ENCODE measurements around the gene PCNX3. TPM values are rescaled to one million over a fixed set of nuclear protein-coding genes. Genes with fewer than 3 reads are reported as not detected.
A peak's percentile ranks its signal among the peaks of the same experiment; 100 is the strongest.

PCNX3 gene
- total and polyA plus RNA-seq, 2 donors (not counting 1 experiment from before 2014, with no cell fraction given), result 8.0 to 14.7 TPM

DNA sequence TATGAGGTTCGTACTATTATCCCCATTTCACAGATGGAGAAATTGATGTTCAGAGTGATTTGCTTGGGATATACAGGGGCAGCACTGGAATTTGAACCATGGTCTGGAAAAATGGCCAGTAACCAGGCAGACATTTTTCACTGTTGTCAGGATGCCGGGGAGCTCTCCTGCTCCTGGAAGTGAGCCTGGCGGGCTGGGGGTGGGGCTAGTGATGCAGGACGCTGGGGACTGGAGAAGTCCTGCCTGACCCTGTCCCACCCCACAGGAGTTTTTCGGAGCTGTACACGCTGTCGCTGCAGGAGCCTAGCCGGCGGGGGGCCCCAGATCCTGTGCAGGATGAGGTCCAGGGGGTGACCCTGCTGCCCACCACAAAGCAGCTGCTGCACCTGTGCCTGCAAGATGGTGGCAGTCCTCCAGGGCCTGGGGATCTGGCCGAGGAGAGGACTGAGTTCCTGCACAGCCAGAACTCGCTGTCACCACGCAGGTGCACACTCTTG, 33.5 kb downstream of the PCNX3 start:
- Histone ChIP-seq H3K9ac (ENCODE audit: insufficient read depth, low read length) (no peak overlapping the region), H3K4me2 (ENCODE audit: extremely low read depth, insufficient read depth, low read length) (no peak overlapping the region), H2AFZ (ENCODE audit: low read length) (no peak overlapping the region), H3K27ac (ENCODE audit: insufficient read depth, low read length) (no peak overlapping the region), H3K27me3 (ENCODE audit: control insufficient read depth, insufficient read depth, low read length) (no peaks in the 10 kb centered on the region), H3K9me3 (ENCODE audit: control insufficient read depth, insufficient read depth, low read depth, low read length) (no peaks in the 10 kb centered on the region), H4K20me1 (ENCODE audit: control insufficient read depth, extremely low read depth, insufficient read depth, low read length) (no peaks in the 10 kb centered on the region), H3K79me2 (ENCODE audit: control insufficient read depth, insufficient read depth, low read length) (no peaks in the 10 kb centered on the region), H3K36me3 (ENCODE audit: control insufficient read depth, insufficient read depth, low read length) (peaks cover 43% of the 10 kb centered on the region), H3K4me3 (replicated peaks in 1 of 4; ENCODE audit: control extremely low read depth in 1 of 4, insufficient read depth in 1 of 4, low read depth in 3 of 4, low read length in 4 of 4) (no peak overlapping the region), H3K4me1 (ENCODE audit: control insufficient read depth, extremely low read depth, insufficient read depth, low read length) (peaks cover 26% of the 10 kb centered on the region)
- peak in 1 of 2 donors; percentile 18 for DNase-seq (ENCODE audit: low read depth in 2 of 2)
- TF ChIP-seq EZH2 (IDR thresholded peaks at IDR 0.05; ENCODE audit: low read length, missing control alignments), result no peak
- TF ChIP-seq, protein P1, sequence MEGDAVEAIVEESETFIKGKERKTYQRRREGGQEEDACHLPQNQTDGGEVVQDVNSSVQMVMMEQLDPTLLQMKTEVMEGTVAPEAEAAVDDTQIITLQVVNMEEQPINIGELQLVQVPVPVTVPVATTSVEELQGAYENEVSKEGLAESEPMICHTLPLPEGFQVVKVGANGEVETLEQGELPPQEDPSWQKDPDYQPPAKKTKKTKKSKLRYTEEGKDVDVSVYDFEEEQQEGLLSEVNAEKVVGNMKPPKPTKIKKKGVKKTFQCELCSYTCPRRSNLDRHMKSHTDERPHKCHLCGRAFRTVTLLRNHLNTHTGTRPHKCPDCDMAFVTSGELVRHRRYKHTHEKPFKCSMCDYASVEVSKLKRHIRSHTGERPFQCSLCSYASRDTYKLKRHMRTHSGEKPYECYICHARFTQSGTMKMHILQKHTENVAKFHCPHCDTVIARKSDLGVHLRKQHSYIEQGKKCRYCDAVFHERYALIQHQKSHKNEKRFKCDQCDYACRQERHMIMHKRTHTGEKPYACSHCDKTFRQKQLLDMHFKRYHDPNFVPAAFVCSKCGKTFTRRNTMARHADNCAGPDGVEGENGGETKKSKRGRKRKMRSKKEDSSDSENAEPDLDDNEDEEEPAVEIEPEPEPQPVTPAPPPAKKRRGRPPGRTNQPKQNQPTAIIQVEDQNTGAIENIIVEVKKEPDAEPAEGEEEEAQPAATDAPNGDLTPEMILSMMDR (conservative IDR thresholded peaks at IDR 0.05 in 1 of 2, IDR thresholded peaks at IDR 0.05 in 1 of 2; ENCODE audit: low read depth in 1 of 2, low read length in 2 of 2), result no peak

DNA sequence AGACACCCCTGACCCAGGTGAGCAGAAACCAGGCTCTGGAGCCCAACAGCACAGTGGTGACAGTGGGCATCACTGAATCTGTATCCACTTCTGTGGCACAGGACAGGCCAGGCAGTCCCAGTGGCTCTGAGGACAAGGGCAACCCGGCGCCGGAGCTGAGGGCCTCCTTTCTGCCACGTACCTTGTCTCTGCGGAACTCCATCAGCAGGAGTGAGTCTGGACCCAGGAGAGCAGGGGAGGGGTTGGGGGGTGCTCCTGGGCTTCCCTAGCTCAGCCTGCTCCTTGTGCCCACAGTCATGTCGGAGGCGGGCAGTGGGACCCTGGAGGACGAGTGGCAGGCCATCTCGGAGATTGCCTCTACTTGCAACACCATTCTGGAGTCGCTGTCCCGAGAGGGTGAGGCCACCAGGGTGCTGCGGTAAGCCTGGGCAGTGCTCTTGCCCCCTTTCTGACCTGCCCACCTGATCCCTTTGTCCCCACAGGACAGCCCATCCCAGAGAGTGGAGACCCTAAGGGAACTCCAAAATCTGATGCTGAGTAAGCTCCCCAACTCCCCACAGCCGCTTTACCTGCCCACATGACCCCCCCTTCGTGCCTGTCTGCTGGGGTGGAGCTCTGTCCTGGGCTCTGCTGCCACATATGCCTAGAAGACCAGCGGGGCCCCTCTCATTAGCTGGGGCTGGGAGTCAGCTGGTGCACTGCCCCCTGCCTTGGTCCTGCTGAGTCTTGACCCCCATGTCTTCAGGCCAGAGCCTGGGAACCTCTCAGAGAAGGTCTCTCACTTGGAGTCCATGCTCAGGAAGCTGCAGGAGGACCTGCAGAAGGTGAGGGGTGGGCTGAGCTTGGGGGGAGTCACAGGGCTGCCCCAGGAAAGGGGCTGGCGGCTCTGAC, 34.3 kb downstream of the PCNX3 start:
- TF ChIP-seq, protein P1 (conservative IDR thresholded peaks at IDR 0.05 in 1 of 2, IDR thresholded peaks at IDR 0.05 in 1 of 2; ENCODE audit: low read depth in 1 of 2, low read length in 2 of 2), result no peak
- TF ChIP-seq EZH2 (IDR thresholded peaks at IDR 0.05; ENCODE audit: low read length, missing control alignments), result no peak
- no peaks in the 10 kb centered on the region for H3K79me2 ChIP-seq (ENCODE audit: control insufficient read depth, insufficient read depth, low read length)
- no peak overlapping the region for H3K9ac ChIP-seq (ENCODE audit: insufficient read depth, low read length)
- no peak overlapping the region for H3K4me2 ChIP-seq (ENCODE audit: extremely low read depth, insufficient read depth, low read length)
- H3K27me3 ChIP-seq (ENCODE audit: control insufficient read depth, insufficient read depth, low read length), result no peaks in the 10 kb centered on the region
- no peak overlapping the region for H3K27ac ChIP-seq (ENCODE audit: insufficient read depth, low read length)
- H3K4me1 ChIP-seq (ENCODE audit: control insufficient read depth, extremely low read depth, insufficient read depth, low read length), result peaks cover 26% of the 10 kb centered on the region
- H4K20me1 ChIP-seq (ENCODE audit: control insufficient read depth, extremely low read depth, insufficient read depth, low read length), result no peaks in the 10 kb centered on the region
- no peak overlapping the region for H3K4me3 ChIP-seq (replicated peaks in 1 of 4; ENCODE audit: control extremely low read depth in 1 of 4, insufficient read depth in 1 of 4, low read depth in 3 of 4, low read length in 4 of 4)
- peaks cover 46% of the 10 kb centered on the region for H3K36me3 ChIP-seq (ENCODE audit: control insufficient read depth, insufficient read depth, low read length)
- no peaks in the 10 kb centered on the region for H3K9me3 ChIP-seq (ENCODE audit: control insufficient read depth, insufficient read depth, low read depth, low read length)
- H2AFZ ChIP-seq (ENCODE audit: low read length), result no peak overlapping the region
- no peak for DNase-seq (ENCODE audit: low read depth in 2 of 2)

DNA sequence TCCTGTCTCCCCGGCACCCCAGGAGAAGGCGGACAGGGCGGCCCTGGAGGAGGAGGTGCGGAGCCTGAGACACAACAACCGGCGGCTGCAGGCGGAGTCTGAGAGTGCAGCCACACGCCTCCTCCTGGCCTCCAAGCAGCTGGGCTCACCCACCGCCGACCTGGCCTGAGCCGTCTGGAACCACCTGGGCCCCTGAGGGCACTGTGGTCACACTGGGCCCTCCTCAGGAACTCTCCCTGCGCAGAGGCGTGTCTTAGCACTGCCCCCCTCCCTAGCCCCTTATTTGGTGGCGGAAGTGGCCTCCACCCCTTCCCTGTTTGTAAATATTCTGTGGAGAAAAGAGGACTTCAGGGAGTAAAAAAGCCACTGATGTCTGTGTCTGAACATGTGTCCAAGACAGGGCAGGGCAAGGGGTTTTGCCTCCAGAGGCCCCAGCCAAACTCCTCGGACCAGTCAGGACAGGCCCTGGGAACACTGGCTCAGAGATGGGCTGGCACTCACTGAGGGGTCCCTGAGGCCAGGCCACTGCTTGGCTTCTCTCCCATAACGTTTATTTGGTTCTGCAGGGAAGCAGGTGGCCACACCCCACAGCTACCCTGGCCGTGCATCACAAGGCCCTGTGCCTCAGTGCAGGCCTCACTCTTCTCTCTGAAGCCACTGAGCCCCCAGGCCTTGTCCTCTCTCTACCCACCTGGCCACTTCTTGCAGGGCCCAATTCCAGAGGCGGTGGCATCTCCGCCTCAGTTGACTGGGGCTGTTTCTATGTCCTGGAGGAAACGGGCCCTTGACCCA, 35.2 kb downstream of the PCNX3 start:
- H3K9ac ChIP-seq (ENCODE audit: insufficient read depth, low read length), result peak overlapping the region; percentile 7
- peaks cover 44% of the 10 kb centered on the region for H3K36me3 ChIP-seq (ENCODE audit: control insufficient read depth, insufficient read depth, low read length)
- no peak overlapping the region for H2AFZ ChIP-seq (ENCODE audit: low read length)
- no peaks in the 10 kb centered on the region for H3K79me2 ChIP-seq (ENCODE audit: control insufficient read depth, insufficient read depth, low read length)
- H4K20me1 ChIP-seq (ENCODE audit: control insufficient read depth, extremely low read depth, insufficient read depth, low read length), result no peaks in the 10 kb centered on the region
- H3K27me3 ChIP-seq (ENCODE audit: control insufficient read depth, insufficient read depth, low read length), result no peaks in the 10 kb centered on the region
- H3K27ac ChIP-seq (ENCODE audit: insufficient read depth, low read length), result peak overlapping the region; percentile 95
- no peak for DNase-seq (ENCODE audit: low read depth in 2 of 2)
- H3K9me3 ChIP-seq (ENCODE audit: control insufficient read depth, insufficient read depth, low read depth, low read length), result no peaks in the 10 kb centered on the region
- no peak overlapping the region for H3K4me3 ChIP-seq (replicated peaks in 1 of 4; ENCODE audit: control extremely low read depth in 1 of 4, insufficient read depth in 1 of 4, low read depth in 3 of 4, low read length in 4 of 4)
- no peak overlapping the region for H3K4me2 ChIP-seq (ENCODE audit: extremely low read depth, insufficient read depth, low read length)
- peaks cover 26% of the 10 kb centered on the region for H3K4me1 ChIP-seq (ENCODE audit: control insufficient read depth, extremely low read depth, insufficient read depth, low read length)
- TF ChIP-seq, protein P1 (conservative IDR thresholded peaks at IDR 0.05 in 1 of 2, IDR thresholded peaks at IDR 0.05 in 1 of 2; ENCODE audit: low read depth in 1 of 2, low read length in 2 of 2), result no peak
- TF ChIP-seq EZH2 (IDR thresholded peaks at IDR 0.05; ENCODE audit: low read length, missing control alignments), result no peak
